ENCODE data around the gene SPRR5.

DNA sequence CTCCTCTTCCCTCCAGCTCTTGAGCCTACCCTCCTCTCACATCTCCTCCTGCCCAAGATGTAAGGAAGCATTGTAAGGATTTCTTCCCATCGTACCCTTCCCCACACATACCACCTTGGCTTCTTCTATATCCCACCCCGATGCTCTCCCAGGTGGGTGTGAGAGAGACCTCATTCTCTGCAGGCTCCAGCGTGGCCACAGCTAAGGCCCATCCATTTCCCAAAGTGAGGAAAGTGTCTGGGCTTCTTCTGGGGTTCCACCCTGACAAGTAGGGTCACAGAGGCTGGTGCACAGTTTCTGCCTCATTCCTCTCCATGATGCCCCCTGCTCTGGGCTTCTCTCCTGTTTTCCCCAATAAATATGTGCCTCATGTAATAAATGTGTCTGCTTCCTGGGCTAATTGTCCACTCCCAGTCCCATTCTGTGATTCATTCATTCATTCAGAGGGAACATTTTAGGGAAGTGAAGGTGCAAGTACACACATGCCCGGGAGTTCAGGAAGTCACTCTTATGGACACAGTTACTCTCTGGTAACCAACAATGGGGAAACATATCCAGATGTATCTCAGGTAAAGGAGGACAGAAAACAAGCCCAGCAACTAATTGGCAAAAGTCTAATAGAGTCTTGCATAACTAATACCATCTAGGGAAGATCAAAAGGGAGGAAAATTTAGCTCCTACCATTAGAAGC is 25.3 kb downstream of the SPRR5 start:
- TF ChIP-seq, protein P1, sequence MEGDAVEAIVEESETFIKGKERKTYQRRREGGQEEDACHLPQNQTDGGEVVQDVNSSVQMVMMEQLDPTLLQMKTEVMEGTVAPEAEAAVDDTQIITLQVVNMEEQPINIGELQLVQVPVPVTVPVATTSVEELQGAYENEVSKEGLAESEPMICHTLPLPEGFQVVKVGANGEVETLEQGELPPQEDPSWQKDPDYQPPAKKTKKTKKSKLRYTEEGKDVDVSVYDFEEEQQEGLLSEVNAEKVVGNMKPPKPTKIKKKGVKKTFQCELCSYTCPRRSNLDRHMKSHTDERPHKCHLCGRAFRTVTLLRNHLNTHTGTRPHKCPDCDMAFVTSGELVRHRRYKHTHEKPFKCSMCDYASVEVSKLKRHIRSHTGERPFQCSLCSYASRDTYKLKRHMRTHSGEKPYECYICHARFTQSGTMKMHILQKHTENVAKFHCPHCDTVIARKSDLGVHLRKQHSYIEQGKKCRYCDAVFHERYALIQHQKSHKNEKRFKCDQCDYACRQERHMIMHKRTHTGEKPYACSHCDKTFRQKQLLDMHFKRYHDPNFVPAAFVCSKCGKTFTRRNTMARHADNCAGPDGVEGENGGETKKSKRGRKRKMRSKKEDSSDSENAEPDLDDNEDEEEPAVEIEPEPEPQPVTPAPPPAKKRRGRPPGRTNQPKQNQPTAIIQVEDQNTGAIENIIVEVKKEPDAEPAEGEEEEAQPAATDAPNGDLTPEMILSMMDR (optimal IDR thresholded peaks at IDR 0.05 in 1 of 3, IDR thresholded peaks at IDR 0.05 in 1 of 3, conservative IDR thresholded peaks at IDR 0.05 in 1 of 3; ENCODE audit: extremely low read depth in 1 of 3, insufficient read depth in 2 of 3, low read length in 3 of 3), result no peak
- TF ChIP-seq EZH2 (IDR thresholded peaks at IDR 0.05; ENCODE audit: low read length), result no peak

All from keratinocyte (primary cell).